Mammary epithelial cell (primary cell): ENCODE data around the gene FKBP5.

Experiments
- CTCF ChIP-seq, 2 donors: IDR thresholded peaks in 1 of 2; conservative IDR thresholded peaks in 1 of 2; 2 replicates each; pipeline ENCODE4 v1.5.1; 2011 to 2012; ENCODE audit warnings: inconsistent platforms in 2 of 2, low read length in 2 of 2, mild to moderate bottlenecking in 2 of 2, control low read depth in 1 of 2, low read depth in 1 of 2; ENCODE audit not compliant: insufficient read depth in 1 of 2; ENCODE audit errors: extremely low read depth in 1 of 2
- EZH2 ChIP-seq: IDR thresholded peaks from 2 replicates; pipeline ENCODE4 v1.6.1; 2012; ENCODE audit warnings: low read length, inconsistent platforms, borderline replicate concordance

GRCh38 chr6:35654883-35655282 is 33.8 kb downstream of the FKBP5 start:
- TF ChIP-seq CTCF (conservative IDR thresholded peaks at IDR 0.05 in 1 of 2, IDR thresholded peaks at IDR 0.05 in 1 of 2; ENCODE audit: extremely low read depth in 1 of 2, insufficient read depth in 1 of 2, low read depth in 1 of 2, low read length in 2 of 2): no peak
- TF ChIP-seq EZH2: no peak
